ENCODE measurements around the gene SLC6A12.

DNA sequence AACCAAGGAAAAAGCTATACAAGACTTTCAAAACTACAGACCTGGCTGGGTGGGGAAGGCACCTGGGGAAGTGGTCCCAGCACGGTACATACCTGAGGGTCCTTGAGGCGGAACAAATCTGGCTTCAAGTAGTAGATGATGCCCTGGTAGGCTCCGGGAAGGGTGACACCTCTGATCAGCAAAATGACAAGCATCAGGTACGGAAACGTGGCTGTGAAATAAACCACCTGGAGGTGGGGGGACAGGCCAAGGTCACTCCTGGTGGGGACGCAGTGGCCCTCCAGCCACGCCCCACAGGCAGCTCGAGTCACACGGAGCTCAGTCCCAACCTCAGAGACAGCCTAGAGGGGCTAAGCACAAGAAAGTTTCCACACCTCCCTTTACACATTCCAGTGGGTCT lies 15.3 kb downstream of the SLC6A12 start:
- no peak for TF ChIP-seq EZH2 (IDR thresholded peaks at IDR 0.05; ENCODE audit: borderline replicate concordance, low read depth, low read length, severe bottlenecking)
- no peak for TF ChIP-seq CTCF (IDR thresholded peaks at IDR 0.05; ENCODE audit: extremely low read depth in 1 of 2, insufficient read depth in 1 of 2, low read depth in 1 of 2, low read length in 2 of 2)
- no peak for TF ChIP-seq POLR2AphosphoS5 (IDR thresholded peaks at IDR 0.05; ENCODE audit: insufficient read depth, low read depth, low read length)
- no peak for TF ChIP-seq POLR2A (IDR thresholded peaks at IDR 0.05; ENCODE audit: low read depth, low read length)
- TF ChIP-seq, protein P1, sequence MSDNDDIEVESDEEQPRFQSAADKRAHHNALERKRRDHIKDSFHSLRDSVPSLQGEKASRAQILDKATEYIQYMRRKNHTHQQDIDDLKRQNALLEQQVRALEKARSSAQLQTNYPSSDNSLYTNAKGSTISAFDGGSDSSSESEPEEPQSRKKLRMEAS (IDR thresholded peaks at IDR 0.05; ENCODE audit: insufficient read depth, insufficient read length), result no peak
- TF ChIP-seq MYC (IDR thresholded peaks at IDR 0.05; ENCODE audit: low read depth, low read length), result no peak

All from endothelial cell of umbilical vein (primary cell).